ENCODE measurements around the gene ERBB4.

ERBB4 gene

DNA sequence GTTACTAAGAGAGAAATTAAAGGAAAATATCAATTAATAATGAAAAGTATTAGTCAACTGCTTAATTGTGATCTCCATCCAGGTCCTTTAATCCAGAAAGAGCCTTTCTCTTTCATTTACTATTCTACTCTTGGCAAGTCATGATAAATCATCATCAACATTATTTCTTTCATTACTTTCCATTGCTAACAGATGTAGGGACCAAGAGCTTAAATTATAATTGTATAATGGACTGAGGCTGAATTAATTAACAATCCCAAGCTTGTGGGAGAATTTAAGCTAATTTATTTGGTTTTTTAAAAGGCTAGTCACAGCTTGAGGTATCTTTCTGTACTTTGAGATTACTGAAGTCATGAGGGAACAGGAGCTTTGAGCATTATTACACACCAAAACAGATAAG is 223.9 kb downstream of the ERBB4 start:
- Histone ChIP-seq H3K9me3 (ENCODE audit: control insufficient read depth in 2 of 2, low read length in 2 of 2) (no peaks in the 10 kb centered on the region), H3K36me3 (ENCODE audit: control insufficient read depth in 2 of 2, insufficient read depth in 2 of 2, low read length in 2 of 2) (no peaks in the 10 kb centered on the region), H3K27me3 (ENCODE audit: control insufficient read depth in 2 of 2, insufficient read depth in 2 of 2, low read length in 2 of 2) (no peaks in the 10 kb centered on the region), H3K9ac (ENCODE audit: low read depth in 1 of 2, low read length in 2 of 2) (no peak overlapping the region), H3K27ac (ENCODE audit: low read depth in 2 of 2, low read length in 2 of 2) (no peak overlapping the region), H3K4me1 (ENCODE audit: control insufficient read depth in 2 of 2, insufficient read depth in 2 of 2, low read length in 2 of 2) (no peaks in the 10 kb centered on the region), H3K4me3 (ENCODE audit: low read length in 2 of 2) (no peak overlapping the region)

DNA sequence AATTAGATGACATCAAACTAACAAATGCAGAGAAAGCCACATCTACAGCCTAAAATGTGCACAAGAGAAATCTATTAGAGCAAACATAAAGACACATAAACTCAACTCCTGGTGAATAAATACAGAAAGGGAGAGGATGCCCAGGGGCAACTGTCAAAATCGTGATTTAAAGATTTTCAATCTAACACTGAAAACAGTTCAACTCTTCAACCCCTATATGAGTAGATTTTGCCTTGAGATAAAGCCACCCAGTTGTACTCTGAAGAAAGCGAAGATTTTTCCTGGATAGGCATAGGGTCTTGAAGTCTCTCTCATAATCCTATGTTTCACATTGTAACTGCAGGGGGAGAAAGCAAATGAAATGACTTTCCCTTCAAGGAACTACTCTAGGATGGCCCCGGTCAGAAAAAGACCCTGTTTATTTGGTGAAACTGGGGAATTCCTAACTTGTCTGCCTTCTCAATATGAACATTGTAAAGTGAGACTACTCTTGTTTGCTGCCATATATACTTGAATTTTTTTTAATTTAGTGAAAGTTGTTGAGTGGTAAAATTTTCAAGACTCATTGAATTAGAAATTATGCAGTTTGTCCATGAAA is 226.7 kb downstream of the ERBB4 start:
- H3K9me3 ChIP-seq (ENCODE audit: control insufficient read depth in 2 of 2, low read length in 2 of 2), result no peaks in the 10 kb centered on the region
- H3K27ac ChIP-seq (ENCODE audit: low read depth in 2 of 2, low read length in 2 of 2), result no peak overlapping the region
- no peaks in the 10 kb centered on the region for H3K4me1 ChIP-seq (ENCODE audit: control insufficient read depth in 2 of 2, insufficient read depth in 2 of 2, low read length in 2 of 2)
- no peaks in the 10 kb centered on the region for H3K27me3 ChIP-seq (ENCODE audit: control insufficient read depth in 2 of 2, insufficient read depth in 2 of 2, low read length in 2 of 2)
- no peaks in the 10 kb centered on the region for H3K36me3 ChIP-seq (ENCODE audit: control insufficient read depth in 2 of 2, insufficient read depth in 2 of 2, low read length in 2 of 2)
- no peak overlapping the region for H3K4me3 ChIP-seq (ENCODE audit: low read length in 2 of 2)
- H3K9ac ChIP-seq (ENCODE audit: low read depth in 1 of 2, low read length in 2 of 2), result no peak overlapping the region

DNA sequence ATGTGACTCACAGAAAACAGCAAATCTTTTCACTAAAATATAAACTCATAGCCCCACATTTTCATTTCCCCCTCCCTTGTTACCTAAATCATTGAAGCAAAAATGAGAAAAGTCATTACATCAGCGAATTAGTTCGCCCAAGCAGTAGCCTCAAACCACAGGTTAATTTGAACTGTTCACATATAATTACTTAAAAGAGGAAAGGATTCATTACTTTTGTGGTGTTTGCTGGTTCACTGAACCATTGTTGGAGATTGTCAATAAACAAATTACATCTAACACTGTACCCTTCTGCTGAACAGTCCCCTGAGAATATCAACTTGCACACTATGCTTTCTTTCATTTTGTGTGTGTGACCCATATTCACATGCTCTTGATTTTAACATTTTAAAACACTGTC is 238.7 kb downstream of the ERBB4 start:
- Histone ChIP-seq H3K9ac (ENCODE audit: low read depth in 1 of 2, low read length in 2 of 2) (no peak overlapping the region), H3K9me3 (ENCODE audit: control insufficient read depth in 2 of 2, low read length in 2 of 2) (no peaks in the 10 kb centered on the region), H3K36me3 (ENCODE audit: control insufficient read depth in 2 of 2, insufficient read depth in 2 of 2, low read length in 2 of 2) (no peaks in the 10 kb centered on the region), H3K4me3 (ENCODE audit: low read length in 2 of 2) (no peak overlapping the region), H3K4me1 (ENCODE audit: control insufficient read depth in 2 of 2, insufficient read depth in 2 of 2, low read length in 2 of 2) (no peaks in the 10 kb centered on the region), H3K27ac (ENCODE audit: low read depth in 2 of 2, low read length in 2 of 2) (no peak overlapping the region), H3K27me3 (ENCODE audit: control insufficient read depth in 2 of 2, insufficient read depth in 2 of 2, low read length in 2 of 2) (no peaks in the 10 kb centered on the region)

DNA sequence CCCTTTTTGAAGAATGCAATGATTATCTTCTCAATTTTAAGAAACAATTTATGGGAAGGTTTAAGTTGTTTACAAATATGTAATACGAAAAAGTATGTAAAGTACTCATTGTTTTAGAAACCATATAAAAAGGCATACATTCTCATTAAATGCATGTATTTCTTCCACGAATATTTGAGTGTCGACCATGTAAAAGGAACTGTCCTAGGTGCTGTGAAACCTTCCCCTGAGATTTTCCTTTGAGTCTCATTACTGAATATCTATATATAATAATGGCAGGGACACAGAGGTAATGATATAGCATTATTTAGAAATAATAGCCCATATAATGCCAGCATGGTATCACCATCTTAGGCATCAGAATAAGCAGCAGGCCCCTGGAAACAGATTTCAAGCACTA is 239.3 kb downstream of the ERBB4 start:
- H3K9me3 ChIP-seq (ENCODE audit: control insufficient read depth in 2 of 2, low read length in 2 of 2), result no peaks in the 10 kb centered on the region
- H3K27ac ChIP-seq (ENCODE audit: low read depth in 2 of 2, low read length in 2 of 2), result no peak overlapping the region
- H3K4me1 ChIP-seq (ENCODE audit: control insufficient read depth in 2 of 2, insufficient read depth in 2 of 2, low read length in 2 of 2), result no peaks in the 10 kb centered on the region
- H3K27me3 ChIP-seq (ENCODE audit: control insufficient read depth in 2 of 2, insufficient read depth in 2 of 2, low read length in 2 of 2), result no peaks in the 10 kb centered on the region
- no peak overlapping the region for H3K4me3 ChIP-seq (ENCODE audit: low read length in 2 of 2)
- H3K9ac ChIP-seq (ENCODE audit: low read depth in 1 of 2, low read length in 2 of 2), result no peak overlapping the region
- no peaks in the 10 kb centered on the region for H3K36me3 ChIP-seq (ENCODE audit: control insufficient read depth in 2 of 2, insufficient read depth in 2 of 2, low read length in 2 of 2)

DNA sequence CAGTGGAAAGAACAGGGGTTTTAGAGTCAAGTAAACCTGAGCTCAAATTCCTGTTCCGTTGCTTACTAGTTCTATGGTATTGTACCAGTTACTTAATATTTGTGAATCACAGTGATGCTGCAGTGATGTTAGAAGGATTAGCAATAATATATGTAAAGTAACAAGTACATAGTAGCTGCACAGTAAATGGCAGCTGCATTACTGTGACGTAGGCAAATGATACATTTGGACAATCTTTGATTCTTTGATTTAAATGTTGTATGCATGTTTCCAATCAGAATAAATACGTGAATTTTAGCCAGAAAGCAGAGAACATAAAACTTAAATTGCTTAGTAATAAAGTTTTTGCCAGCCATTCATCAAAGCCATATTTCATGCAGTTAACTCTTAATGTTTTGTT is 243.0 kb downstream of the ERBB4 start:
- no peak overlapping the region for H3K9ac ChIP-seq (ENCODE audit: low read depth in 1 of 2, low read length in 2 of 2)
- H3K27ac ChIP-seq (ENCODE audit: low read depth in 2 of 2, low read length in 2 of 2), result no peak overlapping the region
- no peaks in the 10 kb centered on the region for H3K4me1 ChIP-seq (ENCODE audit: control insufficient read depth in 2 of 2, insufficient read depth in 2 of 2, low read length in 2 of 2)
- no peaks in the 10 kb centered on the region for H3K36me3 ChIP-seq (ENCODE audit: control insufficient read depth in 2 of 2, insufficient read depth in 2 of 2, low read length in 2 of 2)
- no peaks in the 10 kb centered on the region for H3K9me3 ChIP-seq (ENCODE audit: control insufficient read depth in 2 of 2, low read length in 2 of 2)
- no peaks in the 10 kb centered on the region for H3K27me3 ChIP-seq (ENCODE audit: control insufficient read depth in 2 of 2, insufficient read depth in 2 of 2, low read length in 2 of 2)
- H3K4me3 ChIP-seq (ENCODE audit: low read length in 2 of 2), result no peak overlapping the region

DNA sequence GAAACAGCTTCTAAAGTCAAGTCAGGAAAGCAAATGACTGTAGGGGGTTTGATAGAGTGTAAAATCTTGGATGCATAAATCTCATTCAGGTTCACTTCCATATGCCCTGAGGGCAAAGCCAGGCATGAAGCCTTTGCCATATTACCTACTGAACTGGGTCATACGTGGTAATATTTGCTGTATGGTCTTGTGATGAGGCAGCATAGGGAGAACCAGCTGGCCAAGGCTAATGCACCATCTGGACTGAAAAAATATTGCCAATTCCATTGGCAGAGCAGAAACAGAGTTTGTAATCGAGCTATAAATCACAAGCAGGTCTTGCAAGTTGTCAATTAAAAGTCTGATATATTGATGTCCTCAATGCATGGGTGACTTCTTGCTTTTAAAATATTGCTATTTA is 243.8 kb downstream of the ERBB4 start:
- Histone ChIP-seq H3K9ac (ENCODE audit: low read depth in 1 of 2, low read length in 2 of 2) (no peak overlapping the region), H3K9me3 (ENCODE audit: control insufficient read depth in 2 of 2, low read length in 2 of 2) (no peaks in the 10 kb centered on the region)

DNA sequence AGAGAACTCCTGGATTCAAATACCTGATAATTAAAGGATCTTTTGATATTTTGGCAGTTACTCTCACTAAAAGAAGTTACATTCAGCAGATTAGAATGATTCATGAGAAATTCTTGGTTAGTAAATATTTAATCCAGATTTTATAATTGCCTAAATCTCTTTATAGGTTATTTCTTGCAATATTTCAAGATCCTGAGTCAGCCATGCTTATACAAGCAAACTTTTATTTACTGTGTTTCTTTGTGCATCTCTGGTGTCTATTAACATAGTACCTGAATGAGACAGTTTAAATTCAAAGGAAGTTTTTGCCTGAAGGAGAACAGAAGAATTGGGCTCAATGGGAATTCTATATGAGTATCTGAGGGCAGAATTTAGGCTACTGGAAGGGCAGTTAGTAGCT is 249.3 kb downstream of the ERBB4 start:
- Histone ChIP-seq H3K4me1 (ENCODE audit: control insufficient read depth in 2 of 2, insufficient read depth in 2 of 2, low read length in 2 of 2) (no peaks in the 10 kb centered on the region), H3K9ac (ENCODE audit: low read depth in 1 of 2, low read length in 2 of 2) (no peak overlapping the region), H3K36me3 (ENCODE audit: control insufficient read depth in 2 of 2, insufficient read depth in 2 of 2, low read length in 2 of 2) (no peaks in the 10 kb centered on the region), H3K27me3 (ENCODE audit: control insufficient read depth in 2 of 2, insufficient read depth in 2 of 2, low read length in 2 of 2) (no peaks in the 10 kb centered on the region), H3K4me3 (ENCODE audit: low read length in 2 of 2) (no peak overlapping the region), H3K9me3 (ENCODE audit: control insufficient read depth in 2 of 2, low read length in 2 of 2) (no peaks in the 10 kb centered on the region), H3K27ac (ENCODE audit: low read depth in 2 of 2, low read length in 2 of 2) (no peak overlapping the region)

More for the DNA sequence above, 243.8 kb downstream of the ERBB4 start:
- Histone ChIP-seq H3K36me3 (ENCODE audit: control insufficient read depth in 2 of 2, insufficient read depth in 2 of 2, low read length in 2 of 2) (no peaks in the 10 kb centered on the region), H3K27me3 (ENCODE audit: control insufficient read depth in 2 of 2, insufficient read depth in 2 of 2, low read length in 2 of 2) (no peaks in the 10 kb centered on the region), H3K4me1 (ENCODE audit: control insufficient read depth in 2 of 2, insufficient read depth in 2 of 2, low read length in 2 of 2) (no peaks in the 10 kb centered on the region), H3K4me3 (ENCODE audit: low read length in 2 of 2) (no peak overlapping the region), H3K27ac (ENCODE audit: low read depth in 2 of 2, low read length in 2 of 2) (no peak overlapping the region)

DNA sequence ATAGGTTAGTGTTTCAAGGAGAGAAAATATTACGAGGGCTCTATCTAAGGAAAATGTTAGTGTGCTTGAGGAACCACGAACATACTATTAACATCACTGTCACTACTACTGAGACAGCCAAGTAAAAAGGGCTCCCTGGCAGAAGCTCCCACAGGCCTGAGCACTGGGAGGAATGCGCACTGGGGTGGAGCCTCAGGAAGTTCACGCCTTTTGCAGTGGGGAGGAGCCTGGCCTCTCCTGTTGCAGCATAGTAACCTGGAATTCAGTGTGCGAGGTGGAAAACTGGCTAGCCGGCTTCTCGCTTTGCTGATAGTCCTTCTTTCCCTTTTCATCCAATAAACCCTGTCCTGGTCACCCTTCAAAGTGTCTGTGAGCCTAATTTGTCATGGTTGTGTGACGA is 250.3 kb downstream of the ERBB4 start:
- Histone ChIP-seq H3K9ac (ENCODE audit: low read depth in 1 of 2, low read length in 2 of 2) (no peak overlapping the region), H3K36me3 (ENCODE audit: control insufficient read depth in 2 of 2, insufficient read depth in 2 of 2, low read length in 2 of 2) (no peaks in the 10 kb centered on the region), H3K9me3 (ENCODE audit: control insufficient read depth in 2 of 2, low read length in 2 of 2) (no peaks in the 10 kb centered on the region), H3K4me3 (ENCODE audit: low read length in 2 of 2) (no peak overlapping the region), H3K27ac (ENCODE audit: low read depth in 2 of 2, low read length in 2 of 2) (no peak overlapping the region), H3K27me3 (ENCODE audit: control insufficient read depth in 2 of 2, insufficient read depth in 2 of 2, low read length in 2 of 2) (no peaks in the 10 kb centered on the region), H3K4me1 (ENCODE audit: control insufficient read depth in 2 of 2, insufficient read depth in 2 of 2, low read length in 2 of 2) (no peaks in the 10 kb centered on the region)

DNA sequence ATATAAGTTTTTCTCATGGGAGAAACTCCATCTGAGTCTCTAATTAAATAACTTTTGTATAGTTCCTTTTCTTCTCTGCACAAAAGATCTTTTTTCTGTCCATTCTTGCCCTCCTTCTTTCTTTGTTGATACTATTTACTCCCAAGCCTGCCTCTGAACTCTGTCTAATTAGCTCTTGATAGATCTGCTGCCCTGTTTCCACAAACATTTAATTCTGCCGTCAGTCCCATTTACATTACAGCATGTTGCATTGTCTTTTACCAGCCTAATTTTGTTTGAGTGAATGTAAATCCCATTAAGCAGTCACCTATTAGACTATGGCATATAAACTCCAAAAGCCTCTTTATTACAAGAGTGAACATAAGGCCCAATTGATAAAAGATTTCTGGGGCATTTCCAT is 254.4 kb downstream of the ERBB4 start:
- H3K9me3 ChIP-seq (ENCODE audit: control insufficient read depth in 2 of 2, low read length in 2 of 2), result no peaks in the 10 kb centered on the region
- no peak overlapping the region for H3K4me3 ChIP-seq (ENCODE audit: low read length in 2 of 2)
- H3K27ac ChIP-seq (ENCODE audit: low read depth in 2 of 2, low read length in 2 of 2), result no peak overlapping the region
- no peaks in the 10 kb centered on the region for H3K36me3 ChIP-seq (ENCODE audit: control insufficient read depth in 2 of 2, insufficient read depth in 2 of 2, low read length in 2 of 2)
- H3K4me1 ChIP-seq (ENCODE audit: control insufficient read depth in 2 of 2, insufficient read depth in 2 of 2, low read length in 2 of 2), result no peaks in the 10 kb centered on the region
- no peaks in the 10 kb centered on the region for H3K27me3 ChIP-seq (ENCODE audit: control insufficient read depth in 2 of 2, insufficient read depth in 2 of 2, low read length in 2 of 2)
- no peak overlapping the region for H3K9ac ChIP-seq (ENCODE audit: low read depth in 1 of 2, low read length in 2 of 2)

DNA sequence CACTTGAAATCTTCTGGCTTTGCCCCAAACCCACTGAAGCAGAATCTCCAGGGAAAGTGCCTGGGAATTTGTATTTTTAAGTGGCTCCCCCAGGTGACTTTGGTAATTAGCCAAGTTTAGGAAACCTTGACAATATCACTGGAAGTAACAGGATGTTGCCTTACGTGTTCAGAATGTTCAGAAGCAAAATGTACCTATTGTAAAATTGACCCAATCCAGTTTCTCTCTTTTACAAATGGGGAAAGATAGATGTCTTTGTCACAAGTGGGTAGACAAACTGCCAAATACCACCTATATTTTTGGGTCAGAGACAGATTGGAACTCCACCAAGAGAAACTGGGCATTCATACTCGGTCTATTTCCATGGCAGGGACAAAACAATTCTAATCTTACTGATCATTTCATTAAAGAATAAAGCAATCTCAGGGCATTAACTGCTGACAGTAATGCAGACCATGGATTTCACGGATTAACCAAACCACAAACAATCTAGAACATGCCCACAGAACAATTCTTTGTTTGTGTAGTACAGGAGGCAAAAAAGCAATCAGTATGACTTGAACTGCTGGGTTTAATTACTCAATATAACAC is 255.8 kb downstream of the ERBB4 start:
- H3K4me3 ChIP-seq (ENCODE audit: low read length in 2 of 2), result no peak overlapping the region
- H3K4me1 ChIP-seq (ENCODE audit: control insufficient read depth in 2 of 2, insufficient read depth in 2 of 2, low read length in 2 of 2), result no peaks in the 10 kb centered on the region
- H3K9ac ChIP-seq (ENCODE audit: low read depth in 1 of 2, low read length in 2 of 2), result no peak overlapping the region
- no peaks in the 10 kb centered on the region for H3K36me3 ChIP-seq (ENCODE audit: control insufficient read depth in 2 of 2, insufficient read depth in 2 of 2, low read length in 2 of 2)
- H3K27ac ChIP-seq (ENCODE audit: low read depth in 2 of 2, low read length in 2 of 2), result no peak overlapping the region
- no peaks in the 10 kb centered on the region for H3K27me3 ChIP-seq (ENCODE audit: control insufficient read depth in 2 of 2, insufficient read depth in 2 of 2, low read length in 2 of 2)
- H3K9me3 ChIP-seq (ENCODE audit: control insufficient read depth in 2 of 2, low read length in 2 of 2), result no peaks in the 10 kb centered on the region

DNA sequence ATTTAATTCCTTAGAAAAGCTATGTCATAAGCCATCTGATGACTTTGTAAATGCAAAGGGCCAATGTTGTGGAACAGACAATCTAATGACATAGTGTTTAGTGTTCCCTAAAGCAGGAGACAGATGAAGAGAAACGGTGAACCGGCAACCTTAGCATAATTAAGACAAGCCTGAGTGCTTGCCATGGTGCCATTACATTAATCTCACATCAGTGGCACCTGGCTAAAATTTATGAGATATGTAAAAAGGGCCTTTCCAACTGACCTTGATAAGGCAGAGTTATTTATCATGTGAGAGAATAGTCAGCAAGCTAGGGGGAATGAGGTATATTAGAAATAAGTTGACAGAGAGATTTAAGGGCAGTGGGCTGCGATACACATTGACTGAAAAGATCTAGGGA is 261.8 kb downstream of the ERBB4 start:
- H3K27me3 ChIP-seq (ENCODE audit: control insufficient read depth in 2 of 2, insufficient read depth in 2 of 2, low read length in 2 of 2), result no peaks in the 10 kb centered on the region
- no peaks in the 10 kb centered on the region for H3K4me1 ChIP-seq (ENCODE audit: control insufficient read depth in 2 of 2, insufficient read depth in 2 of 2, low read length in 2 of 2)
- no peaks in the 10 kb centered on the region for H3K9me3 ChIP-seq (ENCODE audit: control insufficient read depth in 2 of 2, low read length in 2 of 2)
- no peak overlapping the region for H3K27ac ChIP-seq (ENCODE audit: low read depth in 2 of 2, low read length in 2 of 2)
- no peak overlapping the region for H3K9ac ChIP-seq (ENCODE audit: low read depth in 1 of 2, low read length in 2 of 2)
- H3K36me3 ChIP-seq (ENCODE audit: control insufficient read depth in 2 of 2, insufficient read depth in 2 of 2, low read length in 2 of 2), result no peaks in the 10 kb centered on the region
- H3K4me3 ChIP-seq (ENCODE audit: low read length in 2 of 2), result no peak overlapping the region

All from mucosa of rectum (tissue), 2 donors.